ENCODE data around the gene PLA2G4D. TPM values are rescaled to one million over a fixed set of nuclear protein-coding genes. Genes with fewer than 3 reads are reported as not detected.

PLA2G4D gene
- total and polyA plus RNA-seq, 2 experiments from 2014 or later, result 0.07 to 0.15 TPM

GRCh38 chr15:42128476-42128875 lies 34.1 kb upstream of the PLA2G4D start:
- DNase-seq (ENCODE audit: low spot score) (no peak), ATAC-seq (no peak)
- H3K9me2 ChIP-seq (ENCODE audit: insufficient read depth), result no peaks in the 10 kb centered on the region
- Mint-ChIP-seq H3K9me3 (no peaks in the 10 kb centered on the region), H3K36me3 (ENCODE audit: low read depth) (no peaks in the 10 kb centered on the region), H3K27ac (no peak overlapping the region), H3K4me3 (no peak overlapping the region), H3K4me1 (peaks cover 7% of the 10 kb centered on the region; the same call in 2 of the 3 replicates), H3K27me3 (ENCODE audit: insufficient read depth, low read depth, poor library complexity) (peaks cover 7% of the 10 kb centered on the region)
- no peak overlapping the region for H2AFZ ChIP-seq
- H3K27ac ChIP-seq (ENCODE audit: low read depth), result no peak overlapping the region
- no peaks in the 10 kb centered on the region for H3K79me2 ChIP-seq (replicated peaks; ENCODE audit: insufficient read depth)
- H3K4me3 ChIP-seq, result no peak overlapping the region
- no peak for TF ChIP-seq JUNB (IDR thresholded peaks at IDR 0.05; ENCODE audit: unreplicated experiment)
- no peak for TF ChIP-seq ZNF331 (CRISPR knock-in tag; IDR thresholded peaks at IDR 0.05; ENCODE audit: low read depth)
- TF ChIP-seq EZH2 (IDR thresholded peaks at IDR 0.05; ENCODE audit: low read depth, unreplicated experiment), result no peak
- H3F3A ChIP-seq (replicated peaks; ENCODE audit: low read depth), result no peaks in the 10 kb centered on the region
- no peaks in the 10 kb centered on the region for H3K27me3 ChIP-seq (ENCODE audit: insufficient read depth)
- no peaks in the 10 kb centered on the region for H3K36me3 ChIP-seq (ENCODE audit: insufficient read depth)
- H4K20me1 ChIP-seq (replicated peaks; ENCODE audit: insufficient read depth), result no peaks in the 10 kb centered on the region
- no peak overlapping the region for H3K4me2 ChIP-seq
- H3K4me1 ChIP-seq (ENCODE audit: insufficient read depth), result no peaks in the 10 kb centered on the region; the same call in 1 of the 2 replicates

GRCh38 chr15:42123546-42123945 lies 29.2 kb upstream of the PLA2G4D start:
- Histone ChIP-seq H3K4me3 (no peak overlapping the region), H2AFZ (no peak overlapping the region), H3K4me2 (no peak overlapping the region), H3K36me3 (ENCODE audit: insufficient read depth) (no peaks in the 10 kb centered on the region), H3K4me1 (ENCODE audit: insufficient read depth) (peaks cover 6% of the 10 kb centered on the region), H3K9me2 (ENCODE audit: insufficient read depth) (no peaks in the 10 kb centered on the region), H3K27me3 (ENCODE audit: insufficient read depth) (no peaks in the 10 kb centered on the region), H4K20me1 (replicated peaks; ENCODE audit: insufficient read depth) (no peaks in the 10 kb centered on the region), H3F3A (replicated peaks; ENCODE audit: low read depth) (no peaks in the 10 kb centered on the region), H3K27ac (ENCODE audit: low read depth) (no peak overlapping the region), H3K79me2 (replicated peaks; ENCODE audit: insufficient read depth) (no peaks in the 10 kb centered on the region)
- Mint-ChIP-seq H3K9me3 (no peaks in the 10 kb centered on the region), H3K4me1 (peaks cover 8% of the 10 kb centered on the region), H3K36me3 (ENCODE audit: low read depth) (no peaks in the 10 kb centered on the region), H3K27ac (no peak overlapping the region), H3K27me3 (ENCODE audit: insufficient read depth, low read depth, poor library complexity) (peaks cover 3% of the 10 kb centered on the region), H3K4me3 (no peak overlapping the region)
- ATAC-seq (no peak), DNase-seq (ENCODE audit: low spot score) (no peak)
- TF ChIP-seq STAT1 (IDR thresholded peaks at IDR 0.05; ENCODE audit: unreplicated experiment) (no peak), EZH2 (IDR thresholded peaks at IDR 0.05; ENCODE audit: low read depth, unreplicated experiment) (no peak), NANOG (IDR thresholded peaks at IDR 0.05; ENCODE audit: borderline replicate concordance) (no peak), CREB1 (CRISPR knock-in tag; IDR thresholded peaks at IDR 0.05; ENCODE audit: low read depth) (no peak), JUNB (IDR thresholded peaks at IDR 0.05; ENCODE audit: unreplicated experiment) (no peak), ZNF331 (CRISPR knock-in tag; IDR thresholded peaks at IDR 0.05; ENCODE audit: low read depth) (no peak), EZH2phosphoT487 (IDR thresholded peaks at IDR 0.05; ENCODE audit: unreplicated experiment) (no peak), CTCF (conservative IDR thresholded peaks at IDR 0.05; ENCODE audit: low read depth in 2 of 2) (no peak), POLR2AphosphoS5 (IDR thresholded peaks at IDR 0.05; ENCODE audit: low read depth) (no peak), ZNF114 (CRISPR knock-in tag; IDR thresholded peaks at IDR 0.05) (no peak)
- TF ChIP-seq, protein P1, sequence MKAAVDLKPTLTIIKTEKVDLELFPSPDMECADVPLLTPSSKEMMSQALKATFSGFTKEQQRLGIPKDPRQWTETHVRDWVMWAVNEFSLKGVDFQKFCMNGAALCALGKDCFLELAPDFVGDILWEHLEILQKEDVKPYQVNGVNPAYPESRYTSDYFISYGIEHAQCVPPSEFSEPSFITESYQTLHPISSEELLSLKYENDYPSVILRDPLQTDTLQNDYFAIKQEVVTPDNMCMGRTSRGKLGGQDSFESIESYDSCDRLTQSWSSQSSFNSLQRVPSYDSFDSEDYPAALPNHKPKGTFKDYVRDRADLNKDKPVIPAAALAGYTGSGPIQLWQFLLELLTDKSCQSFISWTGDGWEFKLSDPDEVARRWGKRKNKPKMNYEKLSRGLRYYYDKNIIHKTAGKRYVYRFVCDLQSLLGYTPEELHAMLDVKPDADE (IDR thresholded peaks at IDR 0.05), result no peak
- TF ChIP-seq, protein P2, sequence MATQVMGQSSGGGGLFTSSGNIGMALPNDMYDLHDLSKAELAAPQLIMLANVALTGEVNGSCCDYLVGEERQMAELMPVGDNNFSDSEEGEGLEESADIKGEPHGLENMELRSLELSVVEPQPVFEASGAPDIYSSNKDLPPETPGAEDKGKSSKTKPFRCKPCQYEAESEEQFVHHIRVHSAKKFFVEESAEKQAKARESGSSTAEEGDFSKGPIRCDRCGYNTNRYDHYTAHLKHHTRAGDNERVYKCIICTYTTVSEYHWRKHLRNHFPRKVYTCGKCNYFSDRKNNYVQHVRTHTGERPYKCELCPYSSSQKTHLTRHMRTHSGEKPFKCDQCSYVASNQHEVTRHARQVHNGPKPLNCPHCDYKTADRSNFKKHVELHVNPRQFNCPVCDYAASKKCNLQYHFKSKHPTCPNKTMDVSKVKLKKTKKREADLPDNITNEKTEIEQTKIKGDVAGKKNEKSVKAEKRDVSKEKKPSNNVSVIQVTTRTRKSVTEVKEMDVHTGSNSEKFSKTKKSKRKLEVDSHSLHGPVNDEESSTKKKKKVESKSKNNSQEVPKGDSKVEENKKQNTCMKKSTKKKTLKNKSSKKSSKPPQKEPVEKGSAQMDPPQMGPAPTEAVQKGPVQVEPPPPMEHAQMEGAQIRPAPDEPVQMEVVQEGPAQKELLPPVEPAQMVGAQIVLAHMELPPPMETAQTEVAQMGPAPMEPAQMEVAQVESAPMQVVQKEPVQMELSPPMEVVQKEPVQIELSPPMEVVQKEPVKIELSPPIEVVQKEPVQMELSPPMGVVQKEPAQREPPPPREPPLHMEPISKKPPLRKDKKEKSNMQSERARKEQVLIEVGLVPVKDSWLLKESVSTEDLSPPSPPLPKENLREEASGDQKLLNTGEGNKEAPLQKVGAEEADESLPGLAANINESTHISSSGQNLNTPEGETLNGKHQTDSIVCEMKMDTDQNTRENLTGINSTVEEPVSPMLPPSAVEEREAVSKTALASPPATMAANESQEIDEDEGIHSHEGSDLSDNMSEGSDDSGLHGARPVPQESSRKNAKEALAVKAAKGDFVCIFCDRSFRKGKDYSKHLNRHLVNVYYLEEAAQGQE (IDR thresholded peaks at IDR 0.05; ENCODE audit: unreplicated experiment), result no peak
